ENCODE measurements around the gene DGKG.

Gene DGKG

GRCh38 chr3:186220911-186221645 is 141.0 kb downstream of the DGKG start:
- Histone ChIP-seq H3K9ac (ENCODE audit: low read length) (no peak overlapping the region), H3K4me1 (ENCODE audit: control insufficient read depth, insufficient read depth, low read length) (no peaks in the 10 kb centered on the region), H3K36me3 (ENCODE audit: control insufficient read depth, insufficient read depth, low read length) (no peaks in the 10 kb centered on the region), H3K4me3 (ENCODE audit: low read length) (no peak overlapping the region), H3K9me3 (ENCODE audit: control insufficient read depth, low read length) (no peaks in the 10 kb centered on the region), H3K27me3 (ENCODE audit: control insufficient read depth, insufficient read depth, low read length) (no peaks in the 10 kb centered on the region)

GRCh38 chr3:186220365-186220764 is 141.7 kb downstream of the DGKG start:
- H3K4me1 ChIP-seq (ENCODE audit: control insufficient read depth, insufficient read depth, low read length), result no peaks in the 10 kb centered on the region
- no peaks in the 10 kb centered on the region for H3K36me3 ChIP-seq (ENCODE audit: control insufficient read depth, insufficient read depth, low read length)
- no peaks in the 10 kb centered on the region for H3K27me3 ChIP-seq (ENCODE audit: control insufficient read depth, insufficient read depth, low read length)
- no peaks in the 10 kb centered on the region for H3K9me3 ChIP-seq (ENCODE audit: control insufficient read depth, low read length)
- H3K4me3 ChIP-seq (ENCODE audit: low read length), result no peak overlapping the region
- no peak overlapping the region for H3K9ac ChIP-seq (ENCODE audit: low read length)

GRCh38 chr3:186219211-186219638 is 142.8 kb downstream of the DGKG start:
- H3K9ac ChIP-seq (ENCODE audit: low read length), result no peak overlapping the region
- no peaks in the 10 kb centered on the region for H3K27me3 ChIP-seq (ENCODE audit: control insufficient read depth, insufficient read depth, low read length)
- H3K9me3 ChIP-seq (ENCODE audit: control insufficient read depth, low read length), result no peaks in the 10 kb centered on the region
- no peak overlapping the region for H3K4me3 ChIP-seq (ENCODE audit: low read length)
- H3K4me1 ChIP-seq (ENCODE audit: control insufficient read depth, insufficient read depth, low read length), result no peaks in the 10 kb centered on the region
- no peaks in the 10 kb centered on the region for H3K36me3 ChIP-seq (ENCODE audit: control insufficient read depth, insufficient read depth, low read length)

- Histone ChIP-seq H3K4me1 (ENCODE audit: control insufficient read depth, insufficient read depth, low read length) (no peaks in the 10 kb centered on the region), H3K36me3 (ENCODE audit: control insufficient read depth, insufficient read depth, low read length) (no peaks in the 10 kb centered on the region), H3K9ac (ENCODE audit: low read length) (no peak overlapping the region), H3K4me3 (ENCODE audit: low read length) (no peak overlapping the region), H3K9me3 (ENCODE audit: control insufficient read depth, low read length) (no peaks in the 10 kb centered on the region), H3K27me3 (ENCODE audit: control insufficient read depth, insufficient read depth, low read length) (no peaks in the 10 kb centered on the region)
These were observed 143.6 kb downstream of the DGKG start for GRCh38 chr3:186218421-186218820.

GRCh38 chr3:186217820-186218164 is 144.2 kb downstream of the DGKG start:
- Histone ChIP-seq H3K4me3 (ENCODE audit: low read length) (no peak overlapping the region), H3K9me3 (ENCODE audit: control insufficient read depth, low read length) (no peaks in the 10 kb centered on the region), H3K4me1 (ENCODE audit: control insufficient read depth, insufficient read depth, low read length) (no peaks in the 10 kb centered on the region), H3K36me3 (ENCODE audit: control insufficient read depth, insufficient read depth, low read length) (no peaks in the 10 kb centered on the region), H3K9ac (ENCODE audit: low read length) (no peak overlapping the region), H3K27me3 (ENCODE audit: control insufficient read depth, insufficient read depth, low read length) (no peaks in the 10 kb centered on the region)

DNA sequence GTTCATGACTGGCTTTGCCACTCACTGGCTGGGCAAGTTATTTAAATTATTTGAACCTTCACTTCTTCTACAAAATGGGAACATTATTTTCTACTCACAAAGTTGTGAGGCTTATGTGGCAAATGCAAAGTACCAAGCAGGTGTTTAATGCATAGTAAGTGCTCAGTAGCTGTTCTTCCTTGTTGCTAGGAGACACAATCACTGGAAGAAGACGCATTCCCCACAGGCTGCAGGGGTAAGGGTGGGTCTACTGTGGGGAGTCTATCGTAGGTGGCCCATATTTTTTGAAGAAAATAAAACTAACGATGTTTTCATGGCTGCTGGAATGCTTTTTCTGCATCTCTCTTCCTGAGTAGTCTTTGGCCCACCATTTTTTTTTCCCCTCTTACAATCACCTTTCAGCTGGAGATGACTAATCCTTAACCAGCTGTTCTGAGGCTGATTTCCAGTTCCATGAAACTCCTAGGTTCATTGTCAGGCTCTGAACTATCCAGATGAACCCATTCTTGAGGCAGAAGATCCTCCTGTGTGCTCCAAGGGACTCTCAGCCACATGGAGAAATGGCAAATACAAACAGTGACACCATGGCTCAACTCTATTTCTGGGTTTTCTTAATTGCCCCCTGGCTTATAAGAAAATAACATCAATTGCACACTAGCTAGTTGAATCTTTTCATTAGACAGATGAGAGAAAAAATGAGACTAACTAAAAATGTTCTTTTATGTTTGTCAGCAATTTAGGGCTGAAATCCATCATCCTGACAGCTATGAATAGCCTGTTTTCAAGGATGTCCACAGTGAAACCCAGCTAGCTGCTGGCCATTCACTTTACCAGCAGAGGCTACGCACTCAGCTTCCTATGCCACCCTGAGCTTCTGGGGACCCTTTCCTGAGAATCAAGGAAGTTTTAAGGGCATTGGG is 144.9 kb downstream of the DGKG start:
- Histone ChIP-seq H3K27me3 (ENCODE audit: control insufficient read depth, insufficient read depth, low read length) (no peaks in the 10 kb centered on the region), H3K4me1 (ENCODE audit: control insufficient read depth, insufficient read depth, low read length) (no peaks in the 10 kb centered on the region)

DNA sequence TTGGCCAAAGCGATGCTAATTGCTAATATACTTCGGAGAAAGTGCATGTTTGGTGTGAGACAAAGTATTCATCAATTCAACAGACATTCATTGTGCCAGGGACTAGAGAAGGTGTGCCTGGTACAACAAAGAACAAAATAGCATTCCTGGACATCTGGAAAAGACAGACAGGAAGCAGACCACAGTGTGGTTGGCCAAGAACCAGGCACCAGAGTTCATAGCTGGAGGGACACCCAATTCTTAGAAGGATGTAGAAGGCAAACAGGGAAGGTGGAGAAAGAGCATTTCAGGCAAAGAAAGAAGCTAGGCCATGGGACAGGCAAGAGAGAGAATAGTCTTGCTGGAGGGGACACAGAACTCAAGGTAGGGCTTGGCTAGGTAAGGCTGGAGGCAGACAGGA is 147.4 kb downstream of the DGKG start:
- Histone ChIP-seq H3K4me1 (ENCODE audit: control insufficient read depth, insufficient read depth, low read length) (peaks cover 17% of the 10 kb centered on the region), H3K36me3 (ENCODE audit: control insufficient read depth, insufficient read depth, low read length) (no peaks in the 10 kb centered on the region), H3K27me3 (ENCODE audit: control insufficient read depth, insufficient read depth, low read length) (no peaks in the 10 kb centered on the region), H3K9me3 (ENCODE audit: control insufficient read depth, low read length) (no peaks in the 10 kb centered on the region), H3K4me3 (ENCODE audit: low read length) (no peak overlapping the region), H3K9ac (ENCODE audit: low read length) (no peak overlapping the region)

More for the DNA sequence above, 144.9 kb downstream of the DGKG start:
- Histone ChIP-seq H3K9ac (ENCODE audit: low read length) (no peak overlapping the region), H3K36me3 (ENCODE audit: control insufficient read depth, insufficient read depth, low read length) (no peaks in the 10 kb centered on the region), H3K4me3 (ENCODE audit: low read length) (no peak overlapping the region), H3K9me3 (ENCODE audit: control insufficient read depth, low read length) (no peaks in the 10 kb centered on the region)

DNA sequence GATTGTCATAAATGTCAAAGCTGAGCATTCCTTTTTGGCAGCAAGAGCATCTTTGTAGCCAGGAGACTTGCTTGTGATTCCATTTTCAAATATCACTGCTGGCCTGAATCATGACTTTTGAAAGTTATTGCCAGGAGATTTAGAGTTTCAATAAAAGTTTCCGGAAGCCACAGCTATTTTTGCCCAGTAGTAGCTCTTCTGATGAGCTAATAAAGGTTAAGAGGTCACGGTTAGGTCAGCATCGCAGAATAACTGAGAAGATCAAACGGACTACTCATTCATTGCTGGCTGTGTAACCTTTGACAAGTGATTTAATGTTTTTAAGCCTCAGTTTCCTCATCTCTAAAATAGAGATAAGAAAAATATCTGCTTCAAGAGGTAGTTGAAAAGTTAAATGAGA is 148.1 kb downstream of the DGKG start:
- H3K27me3 ChIP-seq (ENCODE audit: control insufficient read depth, insufficient read depth, low read length), result no peaks in the 10 kb centered on the region
- H3K9me3 ChIP-seq (ENCODE audit: control insufficient read depth, low read length), result no peaks in the 10 kb centered on the region
- peaks cover 21% of the 10 kb centered on the region for H3K4me1 ChIP-seq (ENCODE audit: control insufficient read depth, insufficient read depth, low read length)
- no peak overlapping the region for H3K4me3 ChIP-seq (ENCODE audit: low read length)
- no peak overlapping the region for H3K9ac ChIP-seq (ENCODE audit: low read length)
- no peaks in the 10 kb centered on the region for H3K36me3 ChIP-seq (ENCODE audit: control insufficient read depth, insufficient read depth, low read length)

- H3K36me3 ChIP-seq (ENCODE audit: control insufficient read depth, insufficient read depth, low read length), result no peaks in the 10 kb centered on the region
These were observed 149.4 kb downstream of the DGKG start for GRCh38 chr3:186212611-186213010.

GRCh38 chr3:186210852-186211500 is 151.1 kb downstream of the DGKG start:
- Histone ChIP-seq H3K9me3 (ENCODE audit: control insufficient read depth, low read length) (no peaks in the 10 kb centered on the region), H3K36me3 (ENCODE audit: control insufficient read depth, insufficient read depth, low read length) (no peaks in the 10 kb centered on the region), H3K4me1 (ENCODE audit: control insufficient read depth, insufficient read depth, low read length) (peaks cover 21% of the 10 kb centered on the region), H3K4me3 (ENCODE audit: low read length) (no peak overlapping the region), H3K27me3 (ENCODE audit: control insufficient read depth, insufficient read depth, low read length) (no peaks in the 10 kb centered on the region), H3K9ac (ENCODE audit: low read length) (no peak overlapping the region)

More at GRCh38 chr3:186212611-186213010, 149.4 kb downstream of the DGKG start:
- no peaks in the 10 kb centered on the region for H3K27me3 ChIP-seq (ENCODE audit: control insufficient read depth, insufficient read depth, low read length)
- no peak overlapping the region for H3K4me3 ChIP-seq (ENCODE audit: low read length)
- H3K4me1 ChIP-seq (ENCODE audit: control insufficient read depth, insufficient read depth, low read length), result peaks cover 21% of the 10 kb centered on the region
- no peak overlapping the region for H3K9ac ChIP-seq (ENCODE audit: low read length)
- H3K9me3 ChIP-seq (ENCODE audit: control insufficient read depth, low read length), result no peaks in the 10 kb centered on the region

- H3K36me3 ChIP-seq (ENCODE audit: control insufficient read depth, insufficient read depth, low read length), result no peaks in the 10 kb centered on the region
- H3K4me1 ChIP-seq (ENCODE audit: control insufficient read depth, insufficient read depth, low read length), result peaks cover 21% of the 10 kb centered on the region
- no peaks in the 10 kb centered on the region for H3K27me3 ChIP-seq (ENCODE audit: control insufficient read depth, insufficient read depth, low read length)
- no peak overlapping the region for H3K4me3 ChIP-seq (ENCODE audit: low read length)
- H3K9me3 ChIP-seq (ENCODE audit: control insufficient read depth, low read length), result no peaks in the 10 kb centered on the region
- H3K9ac ChIP-seq (ENCODE audit: low read length), result no peak overlapping the region
These were observed 152.0 kb downstream of the DGKG start for GRCh38 chr3:186209810-186210752.
